SU-DHL-6 (cell line): ENCODE measurements around the gene CGB5.

ENCODE experiments used
- CTCF ChIP-seq: fragments of 200-600 bp; sonication (generic); IDR thresholded peaks from one replicate; pipeline ENCODE4 v1.5.1; 2017; ENCODE audit warnings: antibody characterized with exemption, mild to moderate bottlenecking, low read length, moderate library complexity; ENCODE audit not compliant: insufficient read depth, poor library complexity, severe bottlenecking
- EZH2phosphoT487 ChIP-seq: fragments of 200-600 bp; sonication (generic), shearing (Covaris generic); conservative IDR thresholded peaks from 2 replicates; pipeline ENCODE4 v1.6.1; 2018; ENCODE audit warnings: mild to moderate bottlenecking, antibody characterized with exemption, low read length, moderate library complexity, mixed read lengths

DNA sequence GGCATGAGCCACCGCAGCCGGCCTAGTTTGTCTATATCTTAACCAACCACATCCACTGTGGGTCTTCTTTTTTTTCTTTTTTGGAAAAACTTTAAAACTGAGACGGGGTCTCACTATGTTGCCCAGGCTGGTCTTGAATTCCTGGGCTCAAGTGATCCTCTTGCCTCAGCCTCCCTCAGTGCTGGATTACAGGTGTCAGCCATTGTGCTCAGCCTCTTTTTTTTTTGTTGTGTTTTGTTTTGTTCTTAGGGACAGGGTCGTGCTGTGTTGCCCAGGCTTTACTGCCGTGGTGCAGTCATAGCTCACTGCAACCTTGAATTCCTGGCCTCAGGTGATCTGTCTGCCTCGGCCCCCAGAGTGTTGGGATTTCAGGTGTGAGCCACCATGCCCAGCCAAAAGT lies 49.0 kb downstream of the CGB5 start:
- TF ChIP-seq CTCF (no peak), EZH2phosphoT487 (no peak)
